NCI-H1436 treated with DMSO at 0.1 percent for 48 hours (cell line): ENCODE measurements around the gene VASH2.

Source experiments
- DNase-seq: peaks from one replicate; lab custom pipeline; 2025; lab: John Stamatoyannopoulos, UW

The VASH2 gene

GRCh38 chr1:213035573-213035972 is 85.2 kb downstream of the VASH2 start:
- no peak for DNase-seq
